ENCODE measurements around the gene ALG2.

The ALG2 gene

GRCh38 chr9:99173570-99174504, 47.9 kb downstream of the ALG2 start:
- H3K4me3 ChIP-seq (ENCODE audit: low read depth, low read length) = no peak overlapping the region
- TF ChIP-seq CTCF (IDR thresholded peaks at IDR 0.05; ENCODE audit: borderline replicate concordance, insufficient read depth, low read depth, low read length) = no peak

- no peak overlapping the region for H3K4me3 ChIP-seq (ENCODE audit: low read depth, low read length)
- TF ChIP-seq CTCF (IDR thresholded peaks at IDR 0.05; ENCODE audit: borderline replicate concordance, insufficient read depth, low read depth, low read length) = no peak
Measured at GRCh38 chr9:99172124-99173091, 49.3 kb downstream of the ALG2 start.

- no peak overlapping the region for H3K4me3 ChIP-seq (ENCODE audit: low read depth, low read length)
- TF ChIP-seq CTCF (IDR thresholded peaks at IDR 0.05; ENCODE audit: borderline replicate concordance, insufficient read depth, low read depth, low read length) = no peak
Measured at GRCh38 chr9:99171225-99172123, 50.3 kb downstream of the ALG2 start.

DNA sequence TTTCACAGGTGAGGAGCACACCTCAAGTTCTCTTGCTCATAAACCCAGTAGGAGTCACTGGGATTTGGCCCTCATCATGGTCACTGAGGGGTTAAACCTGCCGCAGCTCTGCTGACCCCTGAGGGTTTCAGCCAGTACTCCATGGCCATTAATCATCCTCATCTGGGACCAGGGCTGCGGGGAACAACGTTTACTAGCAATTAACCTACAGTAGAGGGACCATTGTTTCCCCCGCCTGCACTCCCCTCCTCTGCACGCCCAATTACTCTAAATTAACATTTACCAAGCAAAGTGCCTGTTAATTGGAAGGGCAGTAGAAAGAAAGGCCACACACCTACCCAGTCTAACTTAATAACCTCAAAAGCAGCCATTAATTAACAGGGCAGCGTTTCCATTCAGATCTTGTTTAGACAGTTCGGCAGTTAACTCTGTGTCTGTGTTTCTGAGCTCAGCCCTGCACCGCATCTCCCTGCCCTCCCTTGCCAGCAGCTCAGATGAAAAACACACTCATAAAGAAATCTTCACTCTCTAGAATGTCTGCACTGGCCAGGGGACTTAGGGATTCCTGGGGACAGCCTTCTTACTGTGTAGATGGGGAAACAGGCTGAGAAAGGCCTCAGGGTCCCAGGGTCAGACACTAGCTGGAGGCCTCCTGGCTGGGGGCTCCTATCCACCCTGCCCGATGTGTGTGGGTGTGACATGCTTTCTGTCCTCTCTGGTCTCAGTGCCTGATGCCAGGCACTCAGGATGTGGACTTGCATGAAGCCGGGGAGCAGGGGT, 51.6 kb downstream of the ALG2 start:
- no peak overlapping the region for H3K4me3 ChIP-seq (ENCODE audit: low read depth, low read length)
- TF ChIP-seq CTCF (IDR thresholded peaks at IDR 0.05; ENCODE audit: borderline replicate concordance, insufficient read depth, low read depth, low read length) = no peak

- TF ChIP-seq CTCF (IDR thresholded peaks at IDR 0.05; ENCODE audit: borderline replicate concordance, insufficient read depth, low read depth, low read length) = no peak
- no peak overlapping the region for H3K4me3 ChIP-seq (ENCODE audit: low read depth, low read length)
Measured at GRCh38 chr9:99169086-99169485, 52.7 kb downstream of the ALG2 start.

GRCh38 chr9:99167694-99168093, 54.0 kb downstream of the ALG2 start:
- no peak for TF ChIP-seq CTCF (IDR thresholded peaks at IDR 0.05; ENCODE audit: borderline replicate concordance, insufficient read depth, low read depth, low read length)
- H3K4me3 ChIP-seq (ENCODE audit: low read depth, low read length) = no peak overlapping the region
